GM12878 (cell line): ENCODE measurements around the gene PCIF1. TPM values are rescaled to one million over a fixed set of nuclear protein-coding genes. Genes with fewer than 3 reads are reported as not detected.

ENCODE experiments used
- ATAC-seq: fragments of 200-7000 bp; cut with Tn5 transposase; 3 replicates; pipeline ENCODE4 v1.9.1; 2020; ENCODE audit warnings: mild to moderate bottlenecking, moderate library complexity
- BruUV-seq: library from RNA; stranded (reverse); fragments of 400-500 nt; replicated peaks from 2 replicates; lab custom pipeline; 2021; lab: Mats Ljungman, UMichigan
- CTCF ChIA-PET: fragments of 300-600 bp; sonication (Branson Sonifier 250); formaldehyde crosslinking; extraction: SDS; loops from one replicate; lab custom pipeline; 2021; ENCODE audit warnings: inconsistent platforms; lab: Yijun Ruan, JAX
- POLR2A ChIA-PET: fragments of 350-600 bp; formaldehyde crosslinking; extraction: SDS; loops from one replicate; lab custom pipeline; 2021; ENCODE audit warnings: inconsistent platforms; lab: Charles Lee
- RAD21 ChIA-PET: fragments of 300-600 bp; sonication (Branson Sonifier 250); formaldehyde crosslinking; loops from one replicate; lab custom pipeline; 2023; ENCODE audit warnings: antibody characterized with exemption; ENCODE audit not compliant: unreplicated experiment; lab: Charles Lee
- SMC1A ChIA-PET: fragments of 300-600 bp; sonication (Branson Sonifier 250); formaldehyde crosslinking; loops from one replicate; lab custom pipeline; 2023; ENCODE audit not compliant: unreplicated experiment, uncharacterized antibody; lab: Charles Lee
- DNase-seq: peaks from one replicate; pipeline ENCODE4 v3.0.0-alpha.2; 2011; ENCODE audit warnings: low read depth, low spot score
- FAIRE-seq: peaks from 3 replicates; lab custom pipeline; 2011; peaks lifted over from hg19 to GRCh38; lab: Jason Lieb, UNC
- H2AFZ ChIP-seq: 2 replicates; pipeline ENCODE4 v1.6.0; 2011; ENCODE audit warnings: low read depth, low read length, control low read depth; ENCODE audit not compliant: control insufficient read depth
- H3K27ac ChIP-seq: 2 replicates; pipeline ENCODE4 v1.5.1; 2011; ENCODE audit warnings: control low read depth; ENCODE audit not compliant: control insufficient read depth, insufficient read depth
- H3K27me3 ChIP-seq, 2 experiments: replicated peaks in 1 of 2; 2 replicates each; pipeline versions ENCODE4 v1.6.0 to v1.6.1; 2011; ENCODE audit warnings: low read length in 1 of 2; ENCODE audit not compliant: control insufficient read depth in 2 of 2, insufficient read depth in 2 of 2
- H3K36me3 ChIP-seq, 2 experiments: 2 replicates each; pipeline ENCODE4 v1.5.1; 2011; ENCODE audit warnings: low read length in 1 of 2; ENCODE audit not compliant: control insufficient read depth in 2 of 2, insufficient read depth in 2 of 2
- H3K4me1 ChIP-seq: 2 replicates; pipeline ENCODE4 v1.6.1; 2011; ENCODE audit warnings: mild to moderate bottlenecking, low read length, moderate library complexity, mixed read lengths; ENCODE audit not compliant: control insufficient read depth, insufficient read depth
- H3K4me2 ChIP-seq: 2 replicates; pipeline ENCODE4 v1.6.0; 2011; ENCODE audit warnings: control low read depth; ENCODE audit not compliant: control insufficient read depth, insufficient read depth
- H3K4me3 ChIP-seq: fragments of 200-600 bp; sonication (generic); 2 replicates; pipeline ENCODE4 v1.5.1; 2016
- H3K79me2 ChIP-seq: 2 replicates; pipeline ENCODE4 v1.6.0; 2011; ENCODE audit warnings: low read length; ENCODE audit not compliant: control insufficient read depth, insufficient read depth
- H3K9ac ChIP-seq: 2 replicates; pipeline ENCODE4 v1.8.0; 2011; ENCODE audit warnings: low read length, control low read depth, mixed read lengths; ENCODE audit not compliant: control insufficient read depth, insufficient read depth
- H3K9me3 ChIP-seq: replicated peaks from 3 replicates; pipeline ENCODE4 v1.5.1; 2011; ENCODE audit warnings: mild to moderate bottlenecking, low read length; ENCODE audit not compliant: control insufficient read depth, insufficient read depth
- H4K20me1 ChIP-seq: 2 replicates; pipeline ENCODE4 v1.6.0; 2011; ENCODE audit not compliant: control insufficient read depth, insufficient read depth
- HDAC2 ChIP-seq: fragments of 200-600 bp; sonication (generic); IDR thresholded peaks from 2 replicates; pipeline ENCODE4 v1.6.1; 2017
- POLR2A ChIP-seq: IDR thresholded peaks from 2 replicates; pipeline ENCODE4 v1.6.1; 2011; ENCODE audit warnings: low read depth, mild to moderate bottlenecking, low read length
- ZBTB40 ChIP-seq: fragments of 450-650 bp; IDR thresholded peaks from 2 replicates; pipeline ENCODE4 v1.6.1; 2016; ENCODE audit warnings: mild to moderate bottlenecking, moderate library complexity, borderline replicate concordance
- WGBS: methylation state at CpG from one replicate; pipeline ENCODE4 v1.1.6; 2016; ENCODE audit warnings: low lambda C conversion rate; ENCODE audit not compliant: insufficient replicate concordance, insufficient coverage; ENCODE audit errors: missing lambda C conversion rate; 5-methylcytosine and 5-hydroxymethylcytosine counted together
- in situ Hi-C: fragments of 300-500 bp; cut with MboI; formaldehyde crosslinking; loops from 9 replicates; pipeline ENCODE4 v1.14.3; 2018; ENCODE audit warnings: mixed read lengths
- intact Hi-C: fragments of 100-400 bp; cut with micrococcal nuclease; formaldehyde crosslinking; loops from one replicate; pipeline ENCODE4 v1.14.2; 2022; ENCODE audit not compliant: unreplicated experiment
- polyA plus RNA-seq, 11 experiments: library from polyadenylated mRNA; depleted of rRNA in 4 of 11; unstranded in 6 of 11; stranded (reverse) in 5 of 11; fragments of >200 nt; fragmentation: Nextera tagmentation in 4 of 11; fragmentation: Illumina TruSeq in 1 of 11; extraction: Ambion mirVana in 4 of 11; extraction: Trizol in 1 of 11; gene quantifications; 1 replicate in 1 of 11; 2 replicates in 10 of 11; pipeline versions ENCODE4 v1.2.1 to v1.2.3, GENCODE V29; 2011 to 2016; ENCODE audit warnings: inconsistent platforms in 2 of 11, missing spikeins in 2 of 11, low read depth in 1 of 11
- total RNA-seq, 4 experiments: library from RNA; depleted of rRNA in 3 of 4; stranded (reverse); fragments of >200 nt in 3 of 4; fragmentation: Illumina TruSeq in 1 of 4; extraction: Trizol in 1 of 4; gene quantifications; 2 replicates each; pipeline versions ENCODE4 v1.2.1 to v1.2.3, GENCODE V29; 2013 to 2021

Gene PCIF1
- total and polyA plus RNA-seq, 10 of the 15 experiments (the other 5 are each of a cell fraction or from before 2014, with no cell fraction given): 8.4 to 32.9 (median 17.6) TPM

DNA sequence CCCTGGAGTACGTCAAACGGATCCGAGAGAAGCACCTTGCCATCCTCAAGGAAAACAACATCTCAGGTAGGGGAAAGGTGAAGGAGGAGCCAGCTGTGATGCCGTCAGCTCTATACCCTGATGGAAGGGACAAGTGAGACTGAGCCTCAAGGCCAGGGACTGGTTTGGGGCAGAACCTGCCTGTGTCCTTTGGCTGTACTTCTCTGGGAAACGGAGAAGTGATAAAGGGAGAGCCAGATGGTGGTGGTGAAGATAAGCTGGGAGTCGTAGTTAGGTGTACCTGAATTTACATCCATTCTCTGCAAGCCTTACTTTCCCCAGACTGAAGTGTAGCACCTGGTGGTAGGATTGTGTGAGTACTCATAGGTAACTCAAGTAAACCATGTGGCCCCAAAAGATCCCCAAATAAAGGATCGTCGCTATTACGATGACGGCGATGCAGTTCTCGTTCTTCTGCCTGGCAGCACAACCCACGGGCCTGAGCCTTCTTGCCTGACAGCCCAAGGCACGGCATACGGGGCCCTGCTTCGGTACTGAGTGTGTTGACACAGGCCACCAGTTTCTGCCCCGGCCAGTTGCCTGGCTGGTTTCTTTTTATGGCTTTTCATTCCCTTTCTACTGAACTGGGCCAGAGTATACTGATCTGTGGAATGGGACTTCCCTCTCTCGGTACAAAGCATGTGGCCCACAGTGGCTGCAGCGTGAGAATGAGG, 10.6 kb downstream of the PCIF1 start:
- FAIRE-seq (no peak), DNase-seq (no peak)
- H3K4me1 ChIP-seq: peaks cover 3% of the 10 kb centered on the region; the same call in 1 of the 2 replicates
- H3K9me3 ChIP-seq: no peaks in the 10 kb centered on the region
- ChIA-PET SMC1A (interaction anchor here (1.2 kb wide), 1 partner anchor 25 kb away, joined by 7 read pairs; no protein-coding TSS in a partner anchor), RAD21 (no interaction called here), CTCF (interaction anchor here (2.2 to 8.0 kb wide), 2 partner anchors 25 to 146 kb away, joined by 7 to 33 read pairs; no protein-coding TSS in a partner anchor)
- peaks cover 20 to 56% of the 10 kb centered on the region in 2 experiments for H3K36me3 ChIP-seq
- H3K27ac ChIP-seq: no peak overlapping the region
- no peak overlapping the region for H2AFZ ChIP-seq
- WGBS: 91% methylated on average over 19 of the region's 19 CpGs
- in situ Hi-C loops: no loop called here
- TF ChIP-seq POLR2A (0 out of 2 replicates have a peak, but pooled peaks have one; percentile 19), HDAC2 (no peak), ZBTB40 (no peak)
- TF ChIP-seq, all 136 proteins: peak for 1
- intact Hi-C loops: no loop called here
- BruUV-seq: no TSS peak
- Histone ChIP-seq H4K20me1 (no peaks in the 10 kb centered on the region), H3K9ac (no peak overlapping the region), H3K4me2 (no peak overlapping the region), H3K79me2 (no peaks in the 10 kb centered on the region), H3K27me3 (no peaks in the 10 kb centered on the region), H3K4me3 (no peak overlapping the region)
- ATAC-seq: no peak
- POLR2A ChIA-PET: interaction anchor here (0.5 to 1.4 kb wide), 2 partner anchors 9 to 26 kb away, joined by 3 read pairs; no protein-coding TSS in a partner anchor
